A549 (cell line): ENCODE results near the gene CNOT9. TPM values are rescaled to one million over a fixed set of nuclear protein-coding genes. Genes with fewer than 3 reads are reported as not detected.

Experiments used
- ATAC-seq, 2 experiments: fragments of 200-7000 bp in 1 of 2; fragments of >200 bp in 1 of 2; cut with Nextera tagmentation in 1 of 2; cut with Tn5 transposase in 1 of 2; 3 replicates each; pipeline versions ENCODE4 v1.8.0 to v1.9.1; 2018 to 2020; ENCODE audit warnings: mild to moderate bottlenecking in 1 of 2, moderate library complexity in 1 of 2
- CTCF ChIA-PET: fragments of 300-600 bp; sonication (Branson Sonifier 250); formaldehyde crosslinking; extraction: SDS; loops from one replicate; lab custom pipeline; 2021; ENCODE audit warnings: antibody characterized with exemption, inconsistent platforms; lab: Yijun Ruan, JAX
- POLR2A ChIA-PET: fragments of 350-600 bp; formaldehyde crosslinking; extraction: SDS; loops from one replicate; lab custom pipeline; 2021; ENCODE audit warnings: antibody characterized with exemption, inconsistent platforms; lab: Yijun Ruan, JAX
- DNase-seq, 2 experiments: peaks; one replicate each; pipeline versions ENCODE4 v3.0.0 to v3.0.0-alpha.2; 2011 to 2016; ENCODE audit warnings: low read depth in 1 of 2, low spot score in 1 of 2
- FAIRE-seq: peaks from 2 replicates; lab custom pipeline; 2011; peaks lifted over from hg19 to GRCh38; lab: Jason Lieb, UNC
- H3K27ac ChIP-seq, 2 experiments: fragments of >200 bp; sonication (Bioruptor Twin); formaldehyde crosslinking; 3 replicates each; pipeline ENCODE4 v1.5.1; 2016 to 2017
- H3K4me1 ChIP-seq: fragments of >200 bp; sonication (Bioruptor Twin); formaldehyde crosslinking; 3 replicates; pipeline ENCODE4 v1.6.1; 2016
- H3K4me2 ChIP-seq: fragments of >200 bp; sonication (Bioruptor Twin); formaldehyde crosslinking; 3 replicates; pipeline ENCODE4 v1.6.1; 2016
- H3K4me3 ChIP-seq: fragments of >200 bp; sonication (Bioruptor Twin); formaldehyde crosslinking; 3 replicates; pipeline ENCODE4 v1.5.1; 2016
- H3K9me3 ChIP-seq: fragments of >200 bp; sonication (Bioruptor Twin); formaldehyde crosslinking; 3 replicates; pipeline ENCODE4 v1.6.1; 2016
- CBX2 ChIP-seq: fragments of 200-600 bp; sonication (generic); IDR thresholded peaks from 2 replicates; pipeline ENCODE4 v1.6.1; 2016; ENCODE audit warnings: low read depth, mild to moderate bottlenecking, borderline replicate concordance
- EHMT2 ChIP-seq: fragments of 200-600 bp; sonication (generic); IDR thresholded peaks from 2 replicates; pipeline ENCODE4 v1.6.1; 2016; ENCODE audit warnings: antibody characterized with exemption, low read depth, mild to moderate bottlenecking, moderate library complexity
- FOSL2 ChIP-seq, 2 experiments: fragments of 450-650 bp in 1 of 2; fragments of >200 bp in 1 of 2; sonication (Bioruptor Twin) in 1 of 2; formaldehyde crosslinking; IDR thresholded peaks; 2 replicates each; pipeline versions ENCODE4 v1.5.0 to v1.6.1; 2016 to 2020; ENCODE audit warnings: mild to moderate bottlenecking in 1 of 2, moderate library complexity in 1 of 2
- FOXS1 ChIP-seq: fragments of 250-450 bp; sonication (Bioruptor Pico); IDR thresholded peaks from 2 replicates; pipeline ENCODE4 v1.5.0; 2020; ENCODE audit warnings: mild to moderate bottlenecking, moderate library complexity
- GATA3 ChIP-seq: IDR thresholded peaks from 2 replicates; pipeline ENCODE4 v1.6.1; 2012; ENCODE audit warnings: borderline replicate concordance
- HEYL ChIP-seq: fragments of 250-450 bp; sonication (Bioruptor Pico); IDR thresholded peaks from 2 replicates; pipeline ENCODE4 v1.8.0; 2021; ENCODE audit warnings: mild to moderate bottlenecking, moderate library complexity
- MYC ChIP-seq: IDR thresholded peaks from 2 replicates; pipeline ENCODE4 v1.6.1; 2012; ENCODE audit warnings: mild to moderate bottlenecking, inconsistent platforms, low read length, improper control_type of control experiment, borderline replicate concordance
- NFE2L2 ChIP-seq: fragments of 150-350 bp; conservative IDR thresholded peaks from 2 replicates; pipeline ENCODE4 v1.6.1; 2014; ENCODE audit warnings: low read length
- RAD21 ChIP-seq, 2 experiments: fragments of >200 bp in 1 of 2; sonication (Bioruptor Twin) in 1 of 2; formaldehyde crosslinking in 1 of 2; IDR thresholded peaks in 1 of 2; conservative IDR thresholded peaks in 1 of 2; 2 replicates in 1 of 2; 3 replicates in 1 of 2; pipeline ENCODE4 v1.6.1; 2012 to 2018; ENCODE audit warnings: inconsistent platforms in 1 of 2
- RCOR1 ChIP-seq: fragments of 150-350 bp; IDR thresholded peaks from 2 replicates; pipeline ENCODE4 v1.6.1; 2014; ENCODE audit warnings: antibody characterized with exemption, low read length, low read depth
- RNF2 ChIP-seq: fragments of 200-600 bp; sonication (generic); IDR thresholded peaks from 2 replicates; pipeline ENCODE4 v1.6.1; 2016; ENCODE audit warnings: low read depth, mild to moderate bottlenecking, antibody characterized with exemption, moderate library complexity, borderline replicate concordance
- SMC3 ChIP-seq: fragments of >200 bp; sonication (Bioruptor Twin); formaldehyde crosslinking; IDR thresholded peaks from 3 replicates; pipeline ENCODE4 v1.6.1; 2018; ENCODE audit warnings: inconsistent platforms
- USF2 ChIP-seq: fragments of 450-650 bp; IDR thresholded peaks from 2 replicates; pipeline ENCODE4 v1.6.1; 2014; ENCODE audit warnings: antibody characterized with exemption
- WGBS: methylation state at CpG from one replicate; pipeline ENCODE4 v1.1.6; 2017; ENCODE audit errors: missing lambda C conversion rate; 5-methylcytosine and 5-hydroxymethylcytosine counted together
- polyA plus RNA-seq, 4 experiments: library from polyadenylated mRNA; depleted of rRNA in 3 of 4; stranded (reverse); fragments of >200 nt; fragmentation: RNase III in 1 of 4; extraction: RNeasy Plus Mini Kit Qiagen cat#74134 plus additional on column Dnase treatment in 1 of 4; gene quantifications; 2 replicates in 3 of 4; 3 replicates in 1 of 4; pipeline ENCODE4 v1.2.3, GENCODE V29; 2011 to 2017
- TF ChIP-seq, protein P1 (sequence below): fragments of >200 bp; sonication (Bioruptor Twin); formaldehyde crosslinking; IDR thresholded peaks from 3 replicates; pipeline ENCODE4 v1.5.1; 2016
- TF ChIP-seq, protein P2 (sequence below): fragments of 200-600 bp; sonication (generic); IDR thresholded peaks from 2 replicates; pipeline ENCODE4 v1.6.1; 2016; ENCODE audit warnings: antibody characterized with exemption, mild to moderate bottlenecking, moderate library complexity
- TF ChIP-seq, protein P3 (sequence below): fragments of >200 bp; sonication (Bioruptor Twin); formaldehyde crosslinking; IDR thresholded peaks from 2 replicates; pipeline ENCODE4 v1.6.1; 2016

Gene CNOT9
- polyA plus RNA-seq, 2 of the 4 experiments (the other 2 are of a cell fraction), result 42.7 to 87.4 TPM

GRCh38 chr2:218643751-218644310, 75.2 kb downstream of the CNOT9 start:
- DNase-seq, result no peak
- Histone ChIP-seq H3K9me3 (no peaks in the 10 kb centered on the region), H3K27ac (no peak overlapping the region), H3K4me1 (peaks cover 14% of the 10 kb centered on the region; the same call in 1 of the 3 replicates), H3K4me3 (no peak overlapping the region), H3K4me2 (no peak overlapping the region)
- CTCF ChIA-PET, result interaction anchor here (1.0 to 2.4 kb wide), 3 partner anchors 12 to 204 kb away, joined by 3 to 6 read pairs (median 4); partner anchors contain the start of genes BCS1L and ZNF142
- TF ChIP-seq USF2, result no peak
- TF ChIP-seq GATA3, result no peak
- no peak for FAIRE-seq
- 89% methylated on average over 10 of the region's 10 CpGs for WGBS
- no peak for ATAC-seq
- POLR2A ChIA-PET, result no interaction called here

- no peaks in the 10 kb centered on the region for H3K9me3 ChIP-seq
- peak overlapping the region; percentile 23 to 57; a peak in 4 of 6 replicates for H3K27ac ChIP-seq
- ChIA-PET POLR2A (no interaction called here), CTCF (interaction anchor here (0.7 to 7.0 kb wide), 4 partner anchors 13 to 347 kb away, joined by 3 to 76 read pairs (median 10); partner anchors contain the start of genes BCS1L and ZNF142)
- no peak overlapping the region for H3K4me2 ChIP-seq
- peaks cover 14% of the 10 kb centered on the region; the same call in 1 of the 3 replicates for H3K4me1 ChIP-seq
- 90% methylated on average over 11 of the region's 11 CpGs for WGBS
- H3K4me3 ChIP-seq, result no peak overlapping the region
- ATAC-seq (peak in 1 of 2 experiments; percentile 42; a peak in 3 of 6 replicates), FAIRE-seq (no peak), DNase-seq (no peak)
- TF ChIP-seq RCOR1, result no peak
- no peak for TF ChIP-seq GATA3
- no peak for TF ChIP-seq SMC3
- TF ChIP-seq RNF2, result no peak
- no peak for TF ChIP-seq RAD21 (conservative IDR thresholded peaks at IDR 0.05 in 1 of 2, IDR thresholded peaks at IDR 0.05 in 1 of 2)
- no peak for TF ChIP-seq HEYL (CRISPR knock-in tag)
- no peak for TF ChIP-seq FOSL2 (IDR thresholded peaks at IDR 0.05)
- TF ChIP-seq FOSL2 (CRISPR knock-in tag; IDR thresholded peaks at IDR 0.05), result no peak
- TF ChIP-seq, protein P1, sequence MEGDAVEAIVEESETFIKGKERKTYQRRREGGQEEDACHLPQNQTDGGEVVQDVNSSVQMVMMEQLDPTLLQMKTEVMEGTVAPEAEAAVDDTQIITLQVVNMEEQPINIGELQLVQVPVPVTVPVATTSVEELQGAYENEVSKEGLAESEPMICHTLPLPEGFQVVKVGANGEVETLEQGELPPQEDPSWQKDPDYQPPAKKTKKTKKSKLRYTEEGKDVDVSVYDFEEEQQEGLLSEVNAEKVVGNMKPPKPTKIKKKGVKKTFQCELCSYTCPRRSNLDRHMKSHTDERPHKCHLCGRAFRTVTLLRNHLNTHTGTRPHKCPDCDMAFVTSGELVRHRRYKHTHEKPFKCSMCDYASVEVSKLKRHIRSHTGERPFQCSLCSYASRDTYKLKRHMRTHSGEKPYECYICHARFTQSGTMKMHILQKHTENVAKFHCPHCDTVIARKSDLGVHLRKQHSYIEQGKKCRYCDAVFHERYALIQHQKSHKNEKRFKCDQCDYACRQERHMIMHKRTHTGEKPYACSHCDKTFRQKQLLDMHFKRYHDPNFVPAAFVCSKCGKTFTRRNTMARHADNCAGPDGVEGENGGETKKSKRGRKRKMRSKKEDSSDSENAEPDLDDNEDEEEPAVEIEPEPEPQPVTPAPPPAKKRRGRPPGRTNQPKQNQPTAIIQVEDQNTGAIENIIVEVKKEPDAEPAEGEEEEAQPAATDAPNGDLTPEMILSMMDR, result no peak
- TF ChIP-seq, protein P2, sequence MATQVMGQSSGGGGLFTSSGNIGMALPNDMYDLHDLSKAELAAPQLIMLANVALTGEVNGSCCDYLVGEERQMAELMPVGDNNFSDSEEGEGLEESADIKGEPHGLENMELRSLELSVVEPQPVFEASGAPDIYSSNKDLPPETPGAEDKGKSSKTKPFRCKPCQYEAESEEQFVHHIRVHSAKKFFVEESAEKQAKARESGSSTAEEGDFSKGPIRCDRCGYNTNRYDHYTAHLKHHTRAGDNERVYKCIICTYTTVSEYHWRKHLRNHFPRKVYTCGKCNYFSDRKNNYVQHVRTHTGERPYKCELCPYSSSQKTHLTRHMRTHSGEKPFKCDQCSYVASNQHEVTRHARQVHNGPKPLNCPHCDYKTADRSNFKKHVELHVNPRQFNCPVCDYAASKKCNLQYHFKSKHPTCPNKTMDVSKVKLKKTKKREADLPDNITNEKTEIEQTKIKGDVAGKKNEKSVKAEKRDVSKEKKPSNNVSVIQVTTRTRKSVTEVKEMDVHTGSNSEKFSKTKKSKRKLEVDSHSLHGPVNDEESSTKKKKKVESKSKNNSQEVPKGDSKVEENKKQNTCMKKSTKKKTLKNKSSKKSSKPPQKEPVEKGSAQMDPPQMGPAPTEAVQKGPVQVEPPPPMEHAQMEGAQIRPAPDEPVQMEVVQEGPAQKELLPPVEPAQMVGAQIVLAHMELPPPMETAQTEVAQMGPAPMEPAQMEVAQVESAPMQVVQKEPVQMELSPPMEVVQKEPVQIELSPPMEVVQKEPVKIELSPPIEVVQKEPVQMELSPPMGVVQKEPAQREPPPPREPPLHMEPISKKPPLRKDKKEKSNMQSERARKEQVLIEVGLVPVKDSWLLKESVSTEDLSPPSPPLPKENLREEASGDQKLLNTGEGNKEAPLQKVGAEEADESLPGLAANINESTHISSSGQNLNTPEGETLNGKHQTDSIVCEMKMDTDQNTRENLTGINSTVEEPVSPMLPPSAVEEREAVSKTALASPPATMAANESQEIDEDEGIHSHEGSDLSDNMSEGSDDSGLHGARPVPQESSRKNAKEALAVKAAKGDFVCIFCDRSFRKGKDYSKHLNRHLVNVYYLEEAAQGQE, result no peak
- no peak for TF ChIP-seq FOXS1 (CRISPR knock-in tag)
- TF ChIP-seq NFE2L2, result no peak
- TF ChIP-seq CBX2, result no peak
- no peak for TF ChIP-seq MYC
- TF ChIP-seq, protein P3, sequence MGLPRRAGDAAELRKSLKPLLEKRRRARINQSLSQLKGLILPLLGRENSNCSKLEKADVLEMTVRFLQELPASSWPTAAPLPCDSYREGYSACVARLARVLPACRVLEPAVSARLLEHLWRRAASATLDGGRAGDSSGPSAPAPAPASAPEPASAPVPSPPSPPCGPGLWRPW, result no peak
- no peak for TF ChIP-seq EHMT2
These were observed 76.1 kb downstream of the CNOT9 start for GRCh38 chr2:218644721-218645120.
